Peyer's patch (tissue), 4 donors: ENCODE results near the gene SLC30A4.

ENCODE experiments used
- POLR2A ChIP-seq, 2 donors: fragments of 450-650 bp; IDR thresholded peaks; one replicate each; pipeline ENCODE4 v1.5.1; 2017; ENCODE audit warnings: antibody characterized with exemption in 2 of 2, mild to moderate bottlenecking in 2 of 2, moderate library complexity in 2 of 2
- TF ChIP-seq, protein P1 (sequence below), 6 experiments: fragments of 450-650 bp in 4 of 6; fragments of 200-600 bp in 2 of 6; sonication (generic) in 1 of 6; IDR thresholded peaks; one replicate each; pipeline ENCODE4 v1.5.1; 2017 to 2019; ENCODE audit warnings: antibody characterized with exemption in 6 of 6, mild to moderate bottlenecking in 3 of 6, moderate library complexity in 1 of 6

DNA sequence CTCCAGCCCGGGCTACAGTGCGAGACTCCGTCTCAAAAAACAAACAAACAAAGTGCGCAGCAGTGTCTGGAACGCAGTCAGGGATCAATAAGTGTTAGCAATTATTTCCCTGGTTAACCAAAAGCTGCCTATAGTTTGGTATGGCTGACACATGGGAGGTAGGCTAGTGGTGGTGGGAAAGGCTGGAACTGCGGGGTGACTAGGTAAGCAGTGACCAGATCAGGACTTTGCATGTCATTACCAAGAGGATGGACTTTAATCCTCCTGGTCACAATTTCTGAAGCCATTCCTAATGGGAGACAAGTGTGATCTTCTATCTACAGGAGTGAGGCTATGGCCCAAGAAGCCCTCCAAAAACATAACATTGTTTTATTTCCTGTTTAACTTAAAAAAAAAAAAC, 47.8 kb downstream of the SLC30A4 start:
- TF ChIP-seq, protein P1, sequence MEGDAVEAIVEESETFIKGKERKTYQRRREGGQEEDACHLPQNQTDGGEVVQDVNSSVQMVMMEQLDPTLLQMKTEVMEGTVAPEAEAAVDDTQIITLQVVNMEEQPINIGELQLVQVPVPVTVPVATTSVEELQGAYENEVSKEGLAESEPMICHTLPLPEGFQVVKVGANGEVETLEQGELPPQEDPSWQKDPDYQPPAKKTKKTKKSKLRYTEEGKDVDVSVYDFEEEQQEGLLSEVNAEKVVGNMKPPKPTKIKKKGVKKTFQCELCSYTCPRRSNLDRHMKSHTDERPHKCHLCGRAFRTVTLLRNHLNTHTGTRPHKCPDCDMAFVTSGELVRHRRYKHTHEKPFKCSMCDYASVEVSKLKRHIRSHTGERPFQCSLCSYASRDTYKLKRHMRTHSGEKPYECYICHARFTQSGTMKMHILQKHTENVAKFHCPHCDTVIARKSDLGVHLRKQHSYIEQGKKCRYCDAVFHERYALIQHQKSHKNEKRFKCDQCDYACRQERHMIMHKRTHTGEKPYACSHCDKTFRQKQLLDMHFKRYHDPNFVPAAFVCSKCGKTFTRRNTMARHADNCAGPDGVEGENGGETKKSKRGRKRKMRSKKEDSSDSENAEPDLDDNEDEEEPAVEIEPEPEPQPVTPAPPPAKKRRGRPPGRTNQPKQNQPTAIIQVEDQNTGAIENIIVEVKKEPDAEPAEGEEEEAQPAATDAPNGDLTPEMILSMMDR (IDR thresholded peaks at IDR 0.05): no peak
- no peak for TF ChIP-seq POLR2A (IDR thresholded peaks at IDR 0.05)
